Neural cell (in vitro differentiated cells): ENCODE measurements around the gene TTC39A.

Source experiments
- CTCF ChIP-seq: fragments of 450-650 bp; IDR thresholded peaks from 2 replicates; pipeline ENCODE4 v1.5.1; 2014; ENCODE audit warnings: antibody characterized with exemption, mild to moderate bottlenecking, moderate library complexity; ENCODE audit not compliant: poor library complexity, severe bottlenecking
- EP300 ChIP-seq: fragments of 450-650 bp; conservative IDR thresholded peaks from 2 replicates; pipeline ENCODE4 v1.6.1; 2014; ENCODE audit warnings: antibody characterized with exemption, mild to moderate bottlenecking, moderate library complexity; ENCODE audit not compliant: poor library complexity, severe bottlenecking
- EZH2 ChIP-seq: fragments of 200-600, 300-800 bp; shearing (Covaris generic), sonication (generic); IDR thresholded peaks from 2 replicates; pipeline ENCODE4 v1.6.1; 2014; ENCODE audit warnings: antibody characterized with exemption, low read length, borderline replicate concordance, mild to moderate bottlenecking; ENCODE audit not compliant: insufficient read depth, poor library complexity, severe bottlenecking
- POLR2AphosphoS5 ChIP-seq: IDR thresholded peaks from 2 replicates; pipeline ENCODE4 v1.6.1; 2012
- RAD21 ChIP-seq: fragments of 450-650 bp; conservative IDR thresholded peaks from 2 replicates; pipeline ENCODE4 v1.6.1; 2014; ENCODE audit warnings: antibody characterized with exemption, mild to moderate bottlenecking, moderate library complexity
- TAF1 ChIP-seq: IDR thresholded peaks from 2 replicates; pipeline ENCODE4 v1.6.1; 2012; ENCODE audit warnings: low read depth

DNA sequence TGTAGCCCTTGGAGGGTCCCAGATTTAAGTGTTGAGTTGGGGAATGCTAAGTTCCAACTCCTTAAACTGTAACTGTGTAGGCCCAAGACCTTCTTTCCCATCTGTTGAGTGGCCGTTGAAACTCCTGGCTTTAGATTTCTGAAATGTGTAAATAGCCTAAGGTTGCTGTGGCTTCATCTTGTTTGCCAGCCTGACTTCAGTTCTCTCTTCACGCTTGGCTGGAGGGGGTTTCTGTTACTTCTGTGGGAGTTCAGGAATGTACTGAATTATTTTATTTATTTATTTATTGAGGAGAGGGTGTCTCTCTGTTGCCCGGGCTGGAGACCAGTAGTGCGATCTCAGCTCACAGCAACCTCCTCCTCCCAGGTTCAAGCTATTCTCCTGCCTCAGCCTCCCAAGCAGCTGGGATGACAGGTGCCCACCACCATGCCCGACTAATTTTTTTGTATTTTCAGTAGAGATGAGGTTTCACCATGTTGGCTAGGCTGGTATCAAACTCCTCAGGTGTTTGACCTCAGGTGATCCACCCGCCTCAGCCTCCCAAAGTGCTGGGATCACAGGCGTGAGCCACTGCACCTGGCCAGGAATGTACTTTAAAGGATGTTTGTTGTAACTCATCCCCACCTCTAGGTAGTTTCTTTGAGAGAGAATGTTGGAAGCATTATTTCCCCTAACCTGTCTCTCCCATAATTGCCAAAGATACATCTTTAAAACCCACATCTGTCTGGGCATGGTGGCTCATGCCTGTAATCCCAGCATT lies 5.9 kb downstream of the TTC39A start:
- TF ChIP-seq POLR2AphosphoS5 (no peak), CTCF (no peak), TAF1 (no peak), EZH2 (no peak), RAD21 (no peak), EP300 (no peak)
